ENCODE data around the gene C9orf152. TPM values are rescaled to one million over a fixed set of nuclear protein-coding genes. Genes with fewer than 3 reads are reported as not detected.

C9orf152 gene
- total RNA-seq, 1 donor from 2014 or later, result not detected

GRCh38 chr9:110188991-110189390, 19.0 kb downstream of the C9orf152 start:
- no peak for DNase-seq (ENCODE audit: low read depth)
- no peaks in the 10 kb centered on the region for H3K36me3 ChIP-seq (ENCODE audit: control insufficient read depth, insufficient read depth, low read length)
- H3K27me3 ChIP-seq (ENCODE audit: control insufficient read depth, insufficient read depth, low read length), result no peaks in the 10 kb centered on the region
- no peak overlapping the region for H3K4me3 ChIP-seq (ENCODE audit: low read depth, low read length)
- TF ChIP-seq CTCF (IDR thresholded peaks at IDR 0.05; ENCODE audit: insufficient read depth, low read length, poor library complexity, severe bottlenecking), result no peak

GRCh38 chr9:110188101-110188500, 19.9 kb downstream of the C9orf152 start:
- Histone ChIP-seq H3K36me3 (ENCODE audit: control insufficient read depth, insufficient read depth, low read length) (no peaks in the 10 kb centered on the region), H3K4me3 (ENCODE audit: low read depth, low read length) (no peak overlapping the region), H3K27me3 (ENCODE audit: control insufficient read depth, insufficient read depth, low read length) (no peaks in the 10 kb centered on the region)
- DNase-seq (ENCODE audit: low read depth), result no peak
- TF ChIP-seq CTCF (IDR thresholded peaks at IDR 0.05; ENCODE audit: insufficient read depth, low read length, poor library complexity, severe bottlenecking), result no peak

- H3K27me3 ChIP-seq (ENCODE audit: control insufficient read depth, insufficient read depth, low read length), result no peaks in the 10 kb centered on the region
- H3K36me3 ChIP-seq (ENCODE audit: control insufficient read depth, insufficient read depth, low read length), result no peaks in the 10 kb centered on the region
- DNase-seq (ENCODE audit: low read depth), result no peak
- H3K4me3 ChIP-seq (ENCODE audit: low read depth, low read length), result no peak overlapping the region
- no peak for TF ChIP-seq CTCF (IDR thresholded peaks at IDR 0.05; ENCODE audit: insufficient read depth, low read length, poor library complexity, severe bottlenecking)
These were observed 20.8 kb downstream of the C9orf152 start for GRCh38 chr9:110187126-110187525.

- no peaks in the 10 kb centered on the region for H3K27me3 ChIP-seq (ENCODE audit: control insufficient read depth, insufficient read depth, low read length)
- H3K4me3 ChIP-seq (ENCODE audit: low read depth, low read length), result no peak overlapping the region
- TF ChIP-seq CTCF (IDR thresholded peaks at IDR 0.05; ENCODE audit: insufficient read depth, low read length, poor library complexity, severe bottlenecking), result no peak
- H3K36me3 ChIP-seq (ENCODE audit: control insufficient read depth, insufficient read depth, low read length), result no peaks in the 10 kb centered on the region
- no peak for DNase-seq (ENCODE audit: low read depth)
These were observed 21.7 kb downstream of the C9orf152 start for GRCh38 chr9:110186254-110186653.

- no peak for TF ChIP-seq CTCF (IDR thresholded peaks at IDR 0.05; ENCODE audit: insufficient read depth, low read length, poor library complexity, severe bottlenecking)
- Histone ChIP-seq H3K27me3 (ENCODE audit: control insufficient read depth, insufficient read depth, low read length) (no peaks in the 10 kb centered on the region), H3K36me3 (ENCODE audit: control insufficient read depth, insufficient read depth, low read length) (no peaks in the 10 kb centered on the region), H3K4me3 (ENCODE audit: low read depth, low read length) (no peak overlapping the region)
- DNase-seq (ENCODE audit: low read depth), result no peak
These were observed 22.2 kb downstream of the C9orf152 start for GRCh38 chr9:110185806-110186205.

Data from kidney epithelial cell (primary cell).